Karpas-422 (cell line): ENCODE data around the gene DYRK1A. TPM values are rescaled to one million over a fixed set of nuclear protein-coding genes. Genes with fewer than 3 reads are reported as not detected.

Experiments
- DNase-seq: peaks from one replicate; pipeline ENCODE4 v3.0.0-alpha.2; 2015
- H2AFZ ChIP-seq: fragments of 200-600 bp; sonication (generic); 2 replicates; pipeline ENCODE4 v1.6.1; 2014; ENCODE audit warnings: antibody characterized with exemption, low read length, mixed read lengths
- H3K27ac ChIP-seq: fragments of 200-600 bp; sonication (generic); 2 replicates; pipeline ENCODE4 v1.5.1; 2014; ENCODE audit warnings: mild to moderate bottlenecking, low read length, moderate library complexity
- H3K27me3 ChIP-seq: fragments of 200-600 bp; sonication (generic); 2 replicates; pipeline ENCODE4 v1.6.1; 2014; ENCODE audit warnings: low read length, mixed read lengths
- H3K36me3 ChIP-seq: fragments of 200-600 bp; sonication (generic); 2 replicates; pipeline ENCODE4 v1.6.1; 2014; ENCODE audit warnings: low read length, mixed read lengths; ENCODE audit not compliant: insufficient read depth
- H3K4me1 ChIP-seq: fragments of 200-600 bp; sonication (generic); 2 replicates; pipeline ENCODE4 v1.6.1; 2014; ENCODE audit warnings: mild to moderate bottlenecking, low read length, mixed read lengths
- H3K4me2 ChIP-seq: fragments of 200-600 bp; sonication (generic); 2 replicates; pipeline ENCODE4 v1.6.1; 2014; ENCODE audit warnings: low read length, low read depth, mild to moderate bottlenecking; ENCODE audit not compliant: poor library complexity, severe bottlenecking
- H3K4me3 ChIP-seq: fragments of 200-600 bp; sonication (generic); 2 replicates; pipeline ENCODE4 v1.5.1; 2014; ENCODE audit warnings: mild to moderate bottlenecking, antibody characterized with exemption, low read length, mixed read lengths
- H3K79me2 ChIP-seq: fragments of 200-600 bp; sonication (generic); 2 replicates; pipeline ENCODE4 v1.6.1; 2014; ENCODE audit warnings: mild to moderate bottlenecking, low read length, mixed read lengths
- H3K9ac ChIP-seq: fragments of 200-600 bp; sonication (generic); 2 replicates; pipeline ENCODE4 v1.6.0; 2014; ENCODE audit warnings: low read length
- H3K9me2 ChIP-seq: fragments of 200-600 bp; sonication (generic), shearing (Covaris generic); replicated peaks from 2 replicates; pipeline ENCODE4 v1.6.0; 2014; ENCODE audit warnings: mild to moderate bottlenecking, low read length, moderate library complexity; ENCODE audit not compliant: insufficient read depth
- H3K9me3 ChIP-seq: fragments of 300-700, 200-600 bp; sonication (generic); 2 replicates; pipeline ENCODE4 v1.6.1; 2014; ENCODE audit warnings: low read length, mixed read lengths
- H4K20me1 ChIP-seq: fragments of 200-600 bp; sonication (generic); 2 replicates; pipeline ENCODE4 v1.6.1; 2014; ENCODE audit warnings: mild to moderate bottlenecking, antibody characterized with exemption, low read length, low read depth; ENCODE audit not compliant: insufficient read depth
- total RNA-seq: library from RNA; depleted of rRNA; stranded (reverse); fragments of >200 nt; shearing (Covaris generic); gene quantifications from 2 replicates; pipeline ENCODE4 v1.2.3, GENCODE V29; 2014; ENCODE audit warnings: low replicate concordance

The DYRK1A gene
- total RNA-seq, 1 experiment from 2014 or later = 98.2 TPM

DNA sequence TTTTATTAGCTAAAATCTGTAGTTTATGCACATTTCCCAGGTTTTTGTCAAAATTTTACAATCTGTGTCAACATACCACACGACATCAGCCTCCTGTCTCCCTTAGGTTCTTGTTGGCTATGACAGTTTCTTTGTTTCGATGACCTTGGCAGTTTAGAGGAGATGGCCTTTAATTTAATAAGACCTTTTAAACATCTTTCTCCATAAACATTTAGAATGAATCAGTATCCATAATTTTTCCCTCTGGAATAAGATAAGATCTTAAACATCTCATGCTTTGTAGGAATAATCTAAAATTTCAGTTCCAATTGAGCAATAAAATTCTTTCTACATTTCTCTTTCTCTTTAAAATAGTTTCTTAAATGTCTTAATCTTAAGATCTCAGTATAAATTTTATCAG lies 28.7 kb upstream of the DYRK1A start:
- Histone ChIP-seq H3K79me2 (no peaks in the 10 kb centered on the region), H2AFZ (no peak overlapping the region), H3K9me3 (no peaks in the 10 kb centered on the region), H3K27ac (no peak overlapping the region), H3K4me2 (no peak overlapping the region), H4K20me1 (no peaks in the 10 kb centered on the region), H3K9ac (no peak overlapping the region), H3K9me2 (no peaks in the 10 kb centered on the region), H3K4me3 (no peak overlapping the region), H3K4me1 (no peaks in the 10 kb centered on the region), H3K36me3 (no peaks in the 10 kb centered on the region), H3K27me3 (no peaks in the 10 kb centered on the region)
- no peak for DNase-seq

- H3K4me3 ChIP-seq = no peak overlapping the region
- no peaks in the 10 kb centered on the region for H4K20me1 ChIP-seq
- H3K36me3 ChIP-seq = no peaks in the 10 kb centered on the region
- H3K4me1 ChIP-seq = no peaks in the 10 kb centered on the region
- no peaks in the 10 kb centered on the region for H3K27me3 ChIP-seq
- DNase-seq = no peak
- H3K9me2 ChIP-seq = no peaks in the 10 kb centered on the region
- no peak overlapping the region for H3K27ac ChIP-seq
- H3K9ac ChIP-seq = no peak overlapping the region
- no peak overlapping the region for H2AFZ ChIP-seq
- no peaks in the 10 kb centered on the region for H3K9me3 ChIP-seq
- H3K79me2 ChIP-seq = no peaks in the 10 kb centered on the region
- no peak overlapping the region for H3K4me2 ChIP-seq
These were observed 27.7 kb upstream of the DYRK1A start for GRCh38 chr21:37338671-37339551.

- Histone ChIP-seq H3K4me1 (no peaks in the 10 kb centered on the region), H3K9me3 (no peaks in the 10 kb centered on the region), H4K20me1 (no peaks in the 10 kb centered on the region), H3K9ac (no peak overlapping the region), H3K79me2 (no peaks in the 10 kb centered on the region), H3K4me2 (no peak overlapping the region), H3K4me3 (no peak overlapping the region), H3K36me3 (no peaks in the 10 kb centered on the region), H3K27ac (no peak overlapping the region), H2AFZ (no peak overlapping the region), H3K27me3 (no peaks in the 10 kb centered on the region), H3K9me2 (no peaks in the 10 kb centered on the region)
- DNase-seq = no peak
These were observed 27.0 kb upstream of the DYRK1A start for GRCh38 chr21:37339552-37339939.

GRCh38 chr21:37341254-37341960 lies 25.2 kb upstream of the DYRK1A start:
- Histone ChIP-seq H3K79me2 (no peaks in the 10 kb centered on the region), H3K4me2 (no peak overlapping the region), H3K27me3 (no peaks in the 10 kb centered on the region), H3K9ac (no peak overlapping the region), H3K36me3 (no peaks in the 10 kb centered on the region), H3K4me1 (no peaks in the 10 kb centered on the region), H3K9me3 (no peaks in the 10 kb centered on the region), H2AFZ (no peak overlapping the region), H3K4me3 (no peak overlapping the region), H3K27ac (no peak overlapping the region), H3K9me2 (no peaks in the 10 kb centered on the region), H4K20me1 (no peaks in the 10 kb centered on the region)
- DNase-seq = no peak

GRCh38 chr21:37342046-37342632 lies 24.4 kb upstream of the DYRK1A start:
- no peak overlapping the region for H3K9ac ChIP-seq
- no peak overlapping the region for H3K4me2 ChIP-seq
- no peaks in the 10 kb centered on the region for H4K20me1 ChIP-seq

GRCh38 chr21:37346841-37347430 lies 19.6 kb upstream of the DYRK1A start:
- Histone ChIP-seq H3K4me3 (no peak overlapping the region), H3K9ac (no peak overlapping the region), H3K36me3 (no peaks in the 10 kb centered on the region), H3K9me3 (peaks cover 12% of the 10 kb centered on the region), H3K79me2 (no peaks in the 10 kb centered on the region), H3K9me2 (no peaks in the 10 kb centered on the region), H3K4me1 (no peaks in the 10 kb centered on the region), H3K27me3 (no peaks in the 10 kb centered on the region), H3K27ac (no peak overlapping the region), H2AFZ (no peak overlapping the region), H4K20me1 (no peaks in the 10 kb centered on the region), H3K4me2 (no peak overlapping the region)
- no peak for DNase-seq

More at GRCh38 chr21:37342046-37342632, 24.4 kb upstream of the DYRK1A start:
- no peak for DNase-seq
- H2AFZ ChIP-seq = no peak overlapping the region
- no peaks in the 10 kb centered on the region for H3K79me2 ChIP-seq
- no peaks in the 10 kb centered on the region for H3K4me1 ChIP-seq
- H3K9me3 ChIP-seq = no peaks in the 10 kb centered on the region
- H3K27me3 ChIP-seq = no peaks in the 10 kb centered on the region
- H3K36me3 ChIP-seq = no peaks in the 10 kb centered on the region
- no peak overlapping the region for H3K27ac ChIP-seq
- no peaks in the 10 kb centered on the region for H3K9me2 ChIP-seq
- H3K4me3 ChIP-seq = no peak overlapping the region

- Histone ChIP-seq H4K20me1 (no peaks in the 10 kb centered on the region), H3K36me3 (no peaks in the 10 kb centered on the region), H3K4me1 (no peaks in the 10 kb centered on the region), H2AFZ (no peak overlapping the region), H3K27me3 (no peaks in the 10 kb centered on the region), H3K9ac (no peak overlapping the region), H3K79me2 (no peaks in the 10 kb centered on the region), H3K27ac (no peak overlapping the region), H3K4me2 (no peak overlapping the region), H3K4me3 (no peak overlapping the region), H3K9me3 (peaks cover 12% of the 10 kb centered on the region), H3K9me2 (no peaks in the 10 kb centered on the region)
- no peak for DNase-seq
These were observed 17.9 kb upstream of the DYRK1A start for GRCh38 chr21:37348664-37349063.

DNA sequence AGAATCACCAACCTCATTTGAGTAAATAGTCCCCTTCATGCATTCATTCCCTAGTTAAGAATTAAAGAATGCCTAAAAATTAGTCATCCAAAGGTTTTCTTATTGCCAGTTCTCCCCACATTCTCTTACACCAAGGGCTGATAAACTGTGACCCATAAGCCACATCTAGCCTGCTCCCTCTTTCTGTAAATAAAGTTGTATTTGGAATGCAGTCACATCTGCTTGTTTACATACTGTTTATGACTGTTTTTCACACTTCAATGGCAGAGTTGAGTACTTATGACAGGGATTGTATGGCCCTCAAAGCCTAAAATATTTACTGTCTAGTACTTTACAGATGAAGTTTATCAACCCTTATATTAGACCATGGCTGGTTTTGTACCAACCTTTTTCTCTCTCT lies 16.1 kb upstream of the DYRK1A start:
- H3K4me2 ChIP-seq = no peak overlapping the region
- H4K20me1 ChIP-seq = no peaks in the 10 kb centered on the region
- no peaks in the 10 kb centered on the region for H3K9me2 ChIP-seq
- no peak overlapping the region for H3K27ac ChIP-seq
- no peak overlapping the region for H2AFZ ChIP-seq
- H3K4me3 ChIP-seq = no peak overlapping the region
- no peaks in the 10 kb centered on the region for H3K36me3 ChIP-seq
- no peaks in the 10 kb centered on the region for H3K4me1 ChIP-seq
- peaks cover 12% of the 10 kb centered on the region for H3K9me3 ChIP-seq
- DNase-seq = no peak
- no peaks in the 10 kb centered on the region for H3K27me3 ChIP-seq
- H3K79me2 ChIP-seq = no peaks in the 10 kb centered on the region
- no peak overlapping the region for H3K9ac ChIP-seq
